ENCODE measurements around the gene SLC39A6.
A peak's percentile ranks its signal among the peaks of the same experiment; 100 is the strongest.

The SLC39A6 gene

DNA sequence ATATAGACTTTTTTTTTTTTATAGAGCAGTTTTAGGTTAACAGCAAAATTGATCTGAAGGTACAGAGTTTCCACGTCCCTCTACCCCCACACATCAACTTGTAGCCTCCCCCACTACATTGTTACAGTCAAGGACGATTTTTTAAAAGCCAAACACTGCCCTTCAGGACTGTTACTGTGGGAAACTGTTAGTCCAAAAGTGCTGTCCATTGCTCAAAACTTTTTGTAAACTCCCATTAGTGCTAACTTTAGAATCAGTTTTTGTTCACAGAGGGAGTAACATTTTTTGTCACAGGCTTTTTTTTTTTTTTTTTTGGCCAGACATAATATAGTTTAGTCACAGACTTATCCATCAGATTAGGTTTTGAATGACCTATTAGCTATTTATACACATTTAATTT, 24.6 kb upstream of the SLC39A6 start:
- DNase-seq (ENCODE audit: extremely low read depth, low read depth), result no peak
- TF ChIP-seq, protein P1, sequence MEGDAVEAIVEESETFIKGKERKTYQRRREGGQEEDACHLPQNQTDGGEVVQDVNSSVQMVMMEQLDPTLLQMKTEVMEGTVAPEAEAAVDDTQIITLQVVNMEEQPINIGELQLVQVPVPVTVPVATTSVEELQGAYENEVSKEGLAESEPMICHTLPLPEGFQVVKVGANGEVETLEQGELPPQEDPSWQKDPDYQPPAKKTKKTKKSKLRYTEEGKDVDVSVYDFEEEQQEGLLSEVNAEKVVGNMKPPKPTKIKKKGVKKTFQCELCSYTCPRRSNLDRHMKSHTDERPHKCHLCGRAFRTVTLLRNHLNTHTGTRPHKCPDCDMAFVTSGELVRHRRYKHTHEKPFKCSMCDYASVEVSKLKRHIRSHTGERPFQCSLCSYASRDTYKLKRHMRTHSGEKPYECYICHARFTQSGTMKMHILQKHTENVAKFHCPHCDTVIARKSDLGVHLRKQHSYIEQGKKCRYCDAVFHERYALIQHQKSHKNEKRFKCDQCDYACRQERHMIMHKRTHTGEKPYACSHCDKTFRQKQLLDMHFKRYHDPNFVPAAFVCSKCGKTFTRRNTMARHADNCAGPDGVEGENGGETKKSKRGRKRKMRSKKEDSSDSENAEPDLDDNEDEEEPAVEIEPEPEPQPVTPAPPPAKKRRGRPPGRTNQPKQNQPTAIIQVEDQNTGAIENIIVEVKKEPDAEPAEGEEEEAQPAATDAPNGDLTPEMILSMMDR (IDR thresholded peaks at IDR 0.05; ENCODE audit: low read depth, low read length, missing control alignments), result no peak
- no peak overlapping the region for H3K4me3 ChIP-seq (replicated peaks; ENCODE audit: low read depth, low read length)

DNA sequence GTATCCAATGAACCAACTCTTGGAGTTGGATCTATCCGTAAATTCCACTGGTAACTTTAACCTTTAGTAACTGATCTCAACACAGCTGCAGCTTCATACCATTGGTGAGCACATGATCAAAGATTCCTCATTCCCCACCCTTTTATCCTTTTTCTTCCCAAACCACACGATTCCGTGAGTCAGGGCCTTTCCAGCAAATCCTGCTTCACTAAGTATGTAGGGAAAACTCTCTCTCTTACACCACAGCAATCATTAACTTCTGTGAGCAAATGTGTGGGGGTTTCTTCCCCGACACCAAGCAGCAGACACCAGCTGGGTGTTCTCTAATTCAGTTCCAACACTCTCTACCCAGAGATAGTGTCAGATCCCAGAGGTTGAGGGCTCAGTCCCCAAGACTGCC, 24.1 kb upstream of the SLC39A6 start:
- DNase-seq (ENCODE audit: extremely low read depth, low read depth), result peak; percentile 72
- TF ChIP-seq, protein P1 (IDR thresholded peaks at IDR 0.05; ENCODE audit: low read depth, low read length, missing control alignments), result no peak
- H3K4me3 ChIP-seq (replicated peaks; ENCODE audit: low read depth, low read length), result no peak overlapping the region

DNA sequence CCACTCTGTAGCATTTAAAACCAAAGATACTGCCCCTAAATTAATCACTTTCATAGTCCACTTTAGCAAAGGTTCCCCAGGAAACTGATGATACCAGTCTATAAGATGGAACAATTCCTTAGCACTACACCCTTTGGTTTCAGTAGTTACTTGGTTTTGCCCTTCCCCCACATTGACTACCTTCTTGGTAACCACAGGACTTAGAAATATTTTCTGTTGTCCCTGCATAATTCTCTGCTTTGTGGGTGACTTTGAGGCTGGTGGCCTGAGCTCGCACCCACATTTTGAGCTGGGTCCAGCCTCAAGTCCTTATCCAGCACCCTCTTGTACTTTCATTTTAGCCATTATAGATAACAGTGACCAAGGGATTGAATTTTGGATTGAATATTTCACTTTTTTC, 23.6 kb upstream of the SLC39A6 start:
- TF ChIP-seq, protein P1 (IDR thresholded peaks at IDR 0.05; ENCODE audit: low read depth, low read length, missing control alignments), result no peak
- H3K4me3 ChIP-seq (replicated peaks; ENCODE audit: low read depth, low read length), result no peak overlapping the region
- DNase-seq (ENCODE audit: extremely low read depth, low read depth), result no peak

DNA sequence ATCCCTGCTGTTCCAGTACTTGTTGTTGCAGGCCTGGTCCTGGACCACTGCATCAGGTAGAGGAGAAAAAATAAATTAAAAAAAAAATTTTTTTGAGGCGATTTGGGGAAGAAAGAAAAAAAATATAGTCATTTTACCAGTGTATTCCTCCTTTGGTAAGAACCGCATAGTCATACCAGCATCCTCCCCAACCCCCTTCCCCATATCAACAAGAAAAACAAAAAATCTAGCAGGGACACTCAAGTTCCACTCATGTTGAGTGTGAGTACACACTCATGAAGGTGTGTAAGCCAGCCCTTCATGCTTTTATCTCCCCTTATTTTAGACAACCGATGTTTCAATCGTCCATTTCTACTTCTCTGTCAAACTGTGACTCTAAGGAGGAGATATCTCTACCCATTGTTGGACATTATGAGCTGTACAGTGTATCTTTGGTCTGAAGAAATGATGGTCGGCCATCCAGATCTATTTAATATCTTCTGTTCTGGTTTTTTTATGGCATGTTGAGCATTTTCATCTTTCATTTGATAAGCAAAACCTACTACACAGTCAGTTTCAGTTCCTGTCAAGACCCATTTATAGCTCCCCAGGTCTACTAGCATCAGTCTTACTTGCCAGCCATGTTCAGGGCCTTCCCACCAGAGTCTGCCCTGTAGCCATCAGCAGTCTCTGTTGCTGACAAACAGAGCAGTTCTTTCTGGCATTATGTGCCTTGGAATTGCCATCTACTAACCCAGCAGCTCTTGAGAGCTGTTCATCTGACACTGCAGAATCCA, 20.6 kb upstream of the SLC39A6 start:
- no peak for DNase-seq (ENCODE audit: extremely low read depth, low read depth)
- no peak overlapping the region for H3K4me3 ChIP-seq (replicated peaks; ENCODE audit: low read depth, low read length)
- TF ChIP-seq, protein P1 (IDR thresholded peaks at IDR 0.05; ENCODE audit: low read depth, low read length, missing control alignments), result no peak

DNA sequence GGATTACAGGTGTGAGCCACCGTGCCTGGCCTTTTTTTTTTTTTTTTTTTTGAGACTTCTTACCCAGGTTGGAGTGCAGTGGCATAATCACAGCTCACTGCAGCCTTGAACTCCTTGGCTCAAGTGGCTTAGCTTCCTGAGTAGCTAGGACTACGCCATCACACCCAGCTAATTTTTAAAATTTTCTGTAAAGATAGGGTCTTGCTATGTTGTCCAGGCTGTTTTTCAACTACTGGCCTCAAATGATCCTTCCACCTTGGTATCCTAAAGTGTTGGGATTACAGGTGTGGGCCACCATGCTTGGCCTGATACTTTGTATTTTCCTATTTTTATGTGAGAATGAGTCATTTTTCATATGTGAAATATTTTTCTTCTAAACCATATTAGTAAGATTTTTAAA, 14.3 kb upstream of the SLC39A6 start:
- TF ChIP-seq, protein P1 (IDR thresholded peaks at IDR 0.05; ENCODE audit: low read depth, low read length, missing control alignments), result no peak
- DNase-seq (ENCODE audit: extremely low read depth, low read depth), result no peak
- no peak overlapping the region for H3K4me3 ChIP-seq (replicated peaks; ENCODE audit: low read depth, low read length)

DNA sequence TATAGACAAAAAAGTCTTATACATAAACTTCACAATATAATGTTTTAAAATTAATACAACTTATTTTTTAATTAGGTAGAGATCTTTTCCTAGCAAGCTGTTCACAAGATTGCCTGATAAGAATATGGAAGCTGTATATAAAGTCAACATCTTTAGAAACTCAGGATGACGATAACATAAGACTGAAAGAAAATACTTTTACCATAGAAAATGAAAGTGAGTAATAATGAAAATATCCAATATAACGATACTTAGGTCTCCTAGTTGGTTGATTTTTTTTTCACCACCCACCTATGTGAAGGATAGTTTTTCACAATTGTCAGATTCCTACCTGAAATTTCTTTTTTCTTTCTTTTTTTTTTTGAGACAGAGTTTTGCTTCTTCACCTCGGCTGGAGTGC, 13.6 kb upstream of the SLC39A6 start:
- TF ChIP-seq, protein P1 (IDR thresholded peaks at IDR 0.05; ENCODE audit: low read depth, low read length, missing control alignments), result no peak
- DNase-seq (ENCODE audit: extremely low read depth, low read depth), result no peak
- no peak overlapping the region for H3K4me3 ChIP-seq (replicated peaks; ENCODE audit: low read depth, low read length)

DNA sequence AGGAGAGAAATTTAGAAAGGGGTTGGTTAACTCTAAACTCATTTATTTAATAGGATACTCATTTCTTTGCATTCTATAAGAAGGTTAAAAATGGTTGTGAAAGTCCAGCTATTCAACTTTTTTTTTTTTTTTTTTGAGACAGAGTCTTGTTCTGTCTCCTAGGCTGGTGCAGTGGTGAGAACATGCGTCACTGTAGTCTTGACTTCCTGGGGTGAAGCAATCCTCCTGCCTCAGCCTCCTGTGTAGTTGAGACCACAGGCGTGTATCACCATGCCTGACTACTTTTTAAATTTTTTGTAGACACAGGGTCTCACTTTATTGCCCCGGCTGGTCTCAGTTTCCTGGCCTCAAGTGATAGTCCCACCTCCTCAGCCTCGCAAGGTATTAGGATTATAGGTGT, 12.4 kb upstream of the SLC39A6 start:
- TF ChIP-seq, protein P1 (IDR thresholded peaks at IDR 0.05; ENCODE audit: low read depth, low read length, missing control alignments), result no peak
- no peak for DNase-seq (ENCODE audit: extremely low read depth, low read depth)
- H3K4me3 ChIP-seq (replicated peaks; ENCODE audit: low read depth, low read length), result no peak overlapping the region

Data from HFF-Myc (cell line).